ENCODE results near the gene PRSS50.

GRCh38 chr3:46729038-46729437 lies 11.4 kb upstream of the PRSS50 start:
- TF ChIP-seq, protein P1, sequence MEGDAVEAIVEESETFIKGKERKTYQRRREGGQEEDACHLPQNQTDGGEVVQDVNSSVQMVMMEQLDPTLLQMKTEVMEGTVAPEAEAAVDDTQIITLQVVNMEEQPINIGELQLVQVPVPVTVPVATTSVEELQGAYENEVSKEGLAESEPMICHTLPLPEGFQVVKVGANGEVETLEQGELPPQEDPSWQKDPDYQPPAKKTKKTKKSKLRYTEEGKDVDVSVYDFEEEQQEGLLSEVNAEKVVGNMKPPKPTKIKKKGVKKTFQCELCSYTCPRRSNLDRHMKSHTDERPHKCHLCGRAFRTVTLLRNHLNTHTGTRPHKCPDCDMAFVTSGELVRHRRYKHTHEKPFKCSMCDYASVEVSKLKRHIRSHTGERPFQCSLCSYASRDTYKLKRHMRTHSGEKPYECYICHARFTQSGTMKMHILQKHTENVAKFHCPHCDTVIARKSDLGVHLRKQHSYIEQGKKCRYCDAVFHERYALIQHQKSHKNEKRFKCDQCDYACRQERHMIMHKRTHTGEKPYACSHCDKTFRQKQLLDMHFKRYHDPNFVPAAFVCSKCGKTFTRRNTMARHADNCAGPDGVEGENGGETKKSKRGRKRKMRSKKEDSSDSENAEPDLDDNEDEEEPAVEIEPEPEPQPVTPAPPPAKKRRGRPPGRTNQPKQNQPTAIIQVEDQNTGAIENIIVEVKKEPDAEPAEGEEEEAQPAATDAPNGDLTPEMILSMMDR (IDR thresholded peaks at IDR 0.05; ENCODE audit: borderline replicate concordance, extremely low read depth, low read length, poor library complexity, severe bottlenecking): no peak
- TF ChIP-seq EZH2 (IDR thresholded peaks at IDR 0.05; ENCODE audit: borderline replicate concordance, low read depth, low read length, severe bottlenecking): no peak
